ENCODE measurements around the gene EIF4G1. TPM values are rescaled to one million over a fixed set of nuclear protein-coding genes. Genes with fewer than 3 reads are reported as not detected.

The EIF4G1 gene
- total and polyA plus RNA-seq, 10 of the 15 experiments (the other 5 are each of a cell fraction or from before 2014, with no cell fraction given), result 5.7 to 462 (median 237) TPM

DNA sequence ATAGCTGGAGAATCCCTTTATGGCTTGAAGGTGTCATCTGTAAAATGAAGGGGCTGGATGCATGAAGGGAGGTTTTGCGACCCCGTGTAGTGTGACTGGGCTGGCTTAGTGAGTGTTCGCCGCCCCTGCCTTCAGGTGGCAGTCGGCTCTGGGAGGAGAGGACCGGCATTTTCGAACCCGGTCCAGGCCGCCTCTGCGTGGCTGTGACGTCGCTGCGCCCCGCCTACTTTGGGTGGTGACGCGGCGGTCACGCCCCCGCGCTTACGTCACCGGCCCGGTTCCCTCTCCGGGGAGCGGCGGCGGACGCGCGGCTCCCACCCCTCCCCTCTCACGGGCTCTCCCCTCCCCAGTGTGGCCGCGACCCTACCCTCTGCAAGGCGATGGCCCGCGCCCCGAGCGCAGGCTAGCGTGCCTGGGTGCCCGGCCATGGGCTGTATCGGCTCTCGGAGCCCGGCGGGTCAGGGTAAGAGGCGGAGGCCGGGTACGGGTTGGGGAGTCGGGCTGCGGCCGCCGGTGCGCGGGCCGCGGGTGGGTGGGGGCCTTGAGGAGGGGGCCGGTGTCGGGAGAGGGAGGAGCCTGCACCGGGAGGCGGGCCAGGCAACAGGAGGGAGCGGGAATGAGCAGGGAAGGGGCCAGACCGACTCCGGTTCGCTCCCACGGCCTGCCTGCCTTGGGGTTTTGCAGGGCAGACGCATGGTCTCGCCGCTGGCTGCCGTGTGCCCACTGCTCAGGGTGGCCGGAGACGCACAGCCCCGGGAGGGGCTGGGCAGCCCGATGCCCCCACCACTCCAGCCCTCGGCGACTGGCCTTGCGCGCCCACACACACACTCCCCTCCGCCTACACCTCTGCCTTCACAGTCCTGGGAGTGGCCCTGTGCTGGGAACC is 21.5 kb downstream of the EIF4G1 start (continued):
- TF ChIP-seq, protein P1, sequence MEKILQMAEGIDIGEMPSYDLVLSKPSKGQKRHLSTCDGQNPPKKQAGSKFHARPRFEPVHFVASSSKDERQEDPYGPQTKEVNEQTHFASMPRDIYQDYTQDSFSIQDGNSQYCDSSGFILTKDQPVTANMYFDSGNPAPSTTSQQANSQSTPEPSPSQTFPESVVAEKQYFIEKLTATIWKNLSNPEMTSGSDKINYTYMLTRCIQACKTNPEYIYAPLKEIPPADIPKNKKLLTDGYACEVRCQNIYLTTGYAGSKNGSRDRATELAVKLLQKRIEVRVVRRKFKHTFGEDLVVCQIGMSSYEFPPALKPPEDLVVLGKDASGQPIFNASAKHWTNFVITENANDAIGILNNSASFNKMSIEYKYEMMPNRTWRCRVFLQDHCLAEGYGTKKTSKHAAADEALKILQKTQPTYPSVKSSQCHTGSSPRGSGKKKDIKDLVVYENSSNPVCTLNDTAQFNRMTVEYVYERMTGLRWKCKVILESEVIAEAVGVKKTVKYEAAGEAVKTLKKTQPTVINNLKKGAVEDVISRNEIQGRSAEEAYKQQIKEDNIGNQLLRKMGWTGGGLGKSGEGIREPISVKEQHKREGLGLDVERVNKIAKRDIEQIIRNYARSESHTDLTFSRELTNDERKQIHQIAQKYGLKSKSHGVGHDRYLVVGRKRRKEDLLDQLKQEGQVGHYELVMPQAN (conservative IDR thresholded peaks at IDR 0.05), result no peak
- TF ChIP-seq, protein P2, sequence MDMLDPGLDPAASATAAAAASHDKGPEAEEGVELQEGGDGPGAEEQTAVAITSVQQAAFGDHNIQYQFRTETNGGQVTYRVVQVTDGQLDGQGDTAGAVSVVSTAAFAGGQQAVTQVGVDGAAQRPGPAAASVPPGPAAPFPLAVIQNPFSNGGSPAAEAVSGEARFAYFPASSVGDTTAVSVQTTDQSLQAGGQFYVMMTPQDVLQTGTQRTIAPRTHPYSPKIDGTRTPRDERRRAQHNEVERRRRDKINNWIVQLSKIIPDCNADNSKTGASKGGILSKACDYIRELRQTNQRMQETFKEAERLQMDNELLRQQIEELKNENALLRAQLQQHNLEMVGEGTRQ (IDR thresholded peaks at IDR 0.05; ENCODE audit: borderline replicate concordance, low read depth, low read length), result no peak
- TF ChIP-seq POLR2AphosphoS2 (IDR thresholded peaks at IDR 0.05; ENCODE audit: low read depth, low read length) (peak; percentile 93), SP1 (IDR thresholded peaks at IDR 0.05; ENCODE audit: low read depth, low read length) (peak; percentile 77), SIX5 (IDR thresholded peaks at IDR 0.05; ENCODE audit: low read depth, low read length, severe bottlenecking) (no peak), NBN (IDR thresholded peaks at IDR 0.05) (0 out of 2 replicates have a peak, but pooled peaks have one; percentile 52), KDM1A (IDR thresholded peaks at IDR 0.05; ENCODE audit: borderline replicate concordance) (no peak), CBFB (IDR thresholded peaks at IDR 0.05; ENCODE audit: low read depth) (no peak), NR2C1 (IDR thresholded peaks at IDR 0.05) (no peak), DPF2 (IDR thresholded peaks at IDR 0.05) (no peak; the same call in 1 of the 2 replicates), CREB1 (IDR thresholded peaks at IDR 0.05; ENCODE audit: low read depth) (peak; percentile 99), CEBPB (IDR thresholded peaks at IDR 0.05; ENCODE audit: borderline replicate concordance in 1 of 2, low read depth in 2 of 2, low read length in 2 of 2) (no peak), STAT3 (IDR thresholded peaks at IDR 0.05; ENCODE audit: low read depth, low read length) (no peak), ESRRA (IDR thresholded peaks at IDR 0.05; ENCODE audit: low read length) (no peak), RELA (IDR thresholded peaks at IDR 0.05; ENCODE audit: borderline replicate concordance, partially characterized antibody) (no peak), FOXK2 (IDR thresholded peaks at IDR 0.05) (no peak), ZZZ3 (IDR thresholded peaks at IDR 0.05; ENCODE audit: control insufficient read depth, insufficient read length, low read depth) (no peak), SMAD5 (IDR thresholded peaks at IDR 0.05; ENCODE audit: low read depth) (peak; percentile 61; the same call in 1 of the 2 replicates)
- TF ChIP-seq, protein P3, sequence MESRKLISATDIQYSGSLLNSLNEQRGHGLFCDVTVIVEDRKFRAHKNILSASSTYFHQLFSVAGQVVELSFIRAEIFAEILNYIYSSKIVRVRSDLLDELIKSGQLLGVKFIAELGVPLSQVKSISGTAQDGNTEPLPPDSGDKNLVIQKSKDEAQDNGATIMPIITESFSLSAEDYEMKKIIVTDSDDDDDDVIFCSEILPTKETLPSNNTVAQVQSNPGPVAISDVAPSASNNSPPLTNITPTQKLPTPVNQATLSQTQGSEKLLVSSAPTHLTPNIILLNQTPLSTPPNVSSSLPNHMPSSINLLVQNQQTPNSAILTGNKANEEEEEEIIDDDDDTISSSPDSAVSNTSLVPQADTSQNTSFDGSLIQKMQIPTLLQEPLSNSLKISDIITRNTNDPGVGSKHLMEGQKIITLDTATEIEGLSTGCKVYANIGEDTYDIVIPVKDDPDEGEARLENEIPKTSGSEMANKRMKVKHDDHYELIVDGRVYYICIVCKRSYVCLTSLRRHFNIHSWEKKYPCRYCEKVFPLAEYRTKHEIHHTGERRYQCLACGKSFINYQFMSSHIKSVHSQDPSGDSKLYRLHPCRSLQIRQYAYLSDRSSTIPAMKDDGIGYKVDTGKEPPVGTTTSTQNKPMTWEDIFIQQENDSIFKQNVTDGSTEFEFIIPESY (IDR thresholded peaks at IDR 0.05), result no peak
- TF ChIP-seq, protein P4, sequence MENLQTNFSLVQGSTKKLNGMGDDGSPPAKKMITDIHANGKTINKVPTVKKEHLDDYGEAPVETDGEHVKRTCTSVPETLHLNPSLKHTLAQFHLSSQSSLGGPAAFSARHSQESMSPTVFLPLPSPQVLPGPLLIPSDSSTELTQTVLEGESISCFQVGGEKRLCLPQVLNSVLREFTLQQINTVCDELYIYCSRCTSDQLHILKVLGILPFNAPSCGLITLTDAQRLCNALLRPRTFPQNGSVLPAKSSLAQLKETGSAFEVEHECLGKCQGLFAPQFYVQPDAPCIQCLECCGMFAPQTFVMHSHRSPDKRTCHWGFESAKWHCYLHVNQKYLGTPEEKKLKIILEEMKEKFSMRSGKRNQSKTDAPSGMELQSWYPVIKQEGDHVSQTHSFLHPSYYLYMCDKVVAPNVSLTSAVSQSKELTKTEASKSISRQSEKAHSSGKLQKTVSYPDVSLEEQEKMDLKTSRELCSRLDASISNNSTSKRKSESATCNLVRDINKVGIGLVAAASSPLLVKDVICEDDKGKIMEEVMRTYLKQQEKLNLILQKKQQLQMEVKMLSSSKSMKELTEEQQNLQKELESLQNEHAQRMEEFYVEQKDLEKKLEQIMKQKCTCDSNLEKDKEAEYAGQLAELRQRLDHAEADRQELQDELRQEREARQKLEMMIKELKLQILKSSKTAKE (IDR thresholded peaks at IDR 0.05; ENCODE audit: low read depth, poor library complexity, severe bottlenecking), result no peak
- TF ChIP-seq, protein P5, sequence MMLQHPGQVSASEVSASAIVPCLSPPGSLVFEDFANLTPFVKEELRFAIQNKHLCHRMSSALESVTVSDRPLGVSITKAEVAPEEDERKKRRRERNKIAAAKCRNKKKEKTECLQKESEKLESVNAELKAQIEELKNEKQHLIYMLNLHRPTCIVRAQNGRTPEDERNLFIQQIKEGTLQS (IDR thresholded peaks at IDR 0.05; ENCODE audit: borderline replicate concordance, extremely low read depth, low read depth, low read length), result no peak
- TF ChIP-seq, protein P6, sequence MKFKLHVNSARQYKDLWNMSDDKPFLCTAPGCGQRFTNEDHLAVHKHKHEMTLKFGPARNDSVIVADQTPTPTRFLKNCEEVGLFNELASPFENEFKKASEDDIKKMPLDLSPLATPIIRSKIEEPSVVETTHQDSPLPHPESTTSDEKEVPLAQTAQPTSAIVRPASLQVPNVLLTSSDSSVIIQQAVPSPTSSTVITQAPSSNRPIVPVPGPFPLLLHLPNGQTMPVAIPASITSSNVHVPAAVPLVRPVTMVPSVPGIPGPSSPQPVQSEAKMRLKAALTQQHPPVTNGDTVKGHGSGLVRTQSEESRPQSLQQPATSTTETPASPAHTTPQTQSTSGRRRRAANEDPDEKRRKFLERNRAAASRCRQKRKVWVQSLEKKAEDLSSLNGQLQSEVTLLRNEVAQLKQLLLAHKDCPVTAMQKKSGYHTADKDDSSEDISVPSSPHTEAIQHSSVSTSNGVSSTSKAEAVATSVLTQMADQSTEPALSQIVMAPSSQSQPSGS (IDR thresholded peaks at IDR 0.05; ENCODE audit: low read length), result no peak; the same call in 1 of the 2 replicates
